AG10803 (cell line): ENCODE measurements around the gene CNN1.
"Not testable (repeated sequence)": the region's sequence is repeated elsewhere in the genome, so short reads cannot be mapped to it uniquely, and the experiment has no call there.

Experiments
- DNase-seq: peaks from one replicate; pipeline ENCODE4 v3.0.0; 2010; ENCODE audit warnings: low read depth
- H3K4me3 ChIP-seq: 2 replicates; pipeline ENCODE4 v1.5.1; 2011; ENCODE audit warnings: mild to moderate bottlenecking, low read length, control low read depth
- TF ChIP-seq, protein P1 (sequence below): conservative IDR thresholded peaks from 2 replicates; pipeline ENCODE4 v1.5.1; 2011; ENCODE audit warnings: mild to moderate bottlenecking, low read length, control low read depth, inconsistent platforms

CNN1 gene

DNA sequence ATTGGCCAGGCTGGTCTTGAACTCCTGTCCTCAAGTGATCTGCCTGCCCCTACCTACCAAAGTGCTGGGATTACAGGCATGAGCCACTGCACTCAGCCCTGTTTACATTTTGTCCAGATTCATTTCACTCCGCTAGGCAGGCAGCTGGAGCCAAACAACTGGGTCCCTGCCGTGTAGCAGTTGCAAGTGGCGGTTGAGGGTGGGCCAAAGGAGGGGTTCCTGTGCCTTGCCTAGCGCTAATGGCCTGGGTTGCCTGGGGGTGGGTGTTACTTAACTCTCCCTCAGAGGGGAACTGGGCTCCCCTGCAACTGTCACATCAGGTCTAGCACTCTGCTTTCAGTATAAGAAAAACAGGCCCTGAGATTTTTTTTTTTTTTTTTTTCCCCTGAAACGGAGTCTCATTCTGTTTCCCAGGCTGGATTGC is 31.4 kb downstream of the CNN1 start:
- TF ChIP-seq, protein P1, sequence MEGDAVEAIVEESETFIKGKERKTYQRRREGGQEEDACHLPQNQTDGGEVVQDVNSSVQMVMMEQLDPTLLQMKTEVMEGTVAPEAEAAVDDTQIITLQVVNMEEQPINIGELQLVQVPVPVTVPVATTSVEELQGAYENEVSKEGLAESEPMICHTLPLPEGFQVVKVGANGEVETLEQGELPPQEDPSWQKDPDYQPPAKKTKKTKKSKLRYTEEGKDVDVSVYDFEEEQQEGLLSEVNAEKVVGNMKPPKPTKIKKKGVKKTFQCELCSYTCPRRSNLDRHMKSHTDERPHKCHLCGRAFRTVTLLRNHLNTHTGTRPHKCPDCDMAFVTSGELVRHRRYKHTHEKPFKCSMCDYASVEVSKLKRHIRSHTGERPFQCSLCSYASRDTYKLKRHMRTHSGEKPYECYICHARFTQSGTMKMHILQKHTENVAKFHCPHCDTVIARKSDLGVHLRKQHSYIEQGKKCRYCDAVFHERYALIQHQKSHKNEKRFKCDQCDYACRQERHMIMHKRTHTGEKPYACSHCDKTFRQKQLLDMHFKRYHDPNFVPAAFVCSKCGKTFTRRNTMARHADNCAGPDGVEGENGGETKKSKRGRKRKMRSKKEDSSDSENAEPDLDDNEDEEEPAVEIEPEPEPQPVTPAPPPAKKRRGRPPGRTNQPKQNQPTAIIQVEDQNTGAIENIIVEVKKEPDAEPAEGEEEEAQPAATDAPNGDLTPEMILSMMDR: no peak
- H3K4me3 ChIP-seq: no peak overlapping the region
- no peak for DNase-seq

- not testable (repeated sequence) for DNase-seq, H3K4me3 ChIP-seq
Observed at GRCh38 chr19:11573354-11573753, 34.7 kb downstream of the CNN1 start.

GRCh38 chr19:11573763-11574162 is 35.1 kb downstream of the CNN1 start:
- DNase-seq, H3K4me3 ChIP-seq: not testable (repeated sequence)

- no peak overlapping the region for H3K4me3 ChIP-seq
- TF ChIP-seq, protein P1: no peak
- DNase-seq: no peak
Observed at GRCh38 chr19:11574689-11575088, 36.0 kb downstream of the CNN1 start.

- DNase-seq: no peak
- TF ChIP-seq, protein P1: no peak
- H3K4me3 ChIP-seq: no peak overlapping the region
Observed at GRCh38 chr19:11576227-11576626, 37.6 kb downstream of the CNN1 start.

DNA sequence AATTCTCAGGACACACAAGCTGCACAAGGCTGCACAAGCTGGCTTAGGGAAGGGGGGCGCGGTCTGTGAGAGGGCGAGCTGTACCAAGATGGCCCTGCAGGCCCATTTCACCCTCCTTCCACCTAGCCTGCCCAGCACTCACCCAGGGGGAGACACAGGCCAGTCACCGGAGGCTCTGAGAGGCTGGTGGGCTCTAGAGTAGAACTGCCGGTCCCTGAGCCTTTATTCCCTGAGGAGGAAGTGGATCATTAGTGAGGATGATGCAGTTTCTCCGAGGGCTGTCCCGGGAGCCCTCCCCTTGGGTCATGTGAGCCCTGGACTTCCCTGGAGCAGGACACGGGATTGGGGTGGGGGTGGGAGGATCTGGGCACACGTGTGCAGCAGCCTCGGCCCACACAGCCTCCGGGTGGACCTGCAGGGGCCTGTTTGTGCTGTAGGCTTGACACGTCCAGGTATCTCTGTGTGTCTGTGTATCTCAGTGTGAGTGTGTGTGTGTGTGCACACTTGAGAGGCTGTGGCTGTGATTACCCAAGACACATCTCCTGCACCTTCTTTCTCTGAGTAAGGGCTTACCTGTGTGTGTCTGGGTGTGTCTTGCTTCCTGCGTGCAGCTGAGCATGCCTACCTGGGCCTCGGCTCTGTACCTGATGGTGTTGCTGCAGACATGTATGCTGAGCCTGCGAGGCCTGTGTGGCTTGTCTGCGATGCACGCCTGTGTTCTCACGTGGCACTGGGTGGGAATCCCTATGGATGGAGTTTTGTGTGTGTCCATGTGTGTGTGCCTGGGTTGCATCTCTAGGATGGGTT is 39.0 kb downstream of the CNN1 start, which contains the start of gene ACP5:
TSS of gene ACP5 (minus strand) at position 195 of the 807 bp plus-strand sequence. CDS start 328 bp downstream, outside the sequence.
- H3K4me3 ChIP-seq: no peak within 1 kb of the TSS; the same call in 1 of the 2 replicates
- TF ChIP-seq, protein P1: no peak
- DNase-seq: no peak

DNA sequence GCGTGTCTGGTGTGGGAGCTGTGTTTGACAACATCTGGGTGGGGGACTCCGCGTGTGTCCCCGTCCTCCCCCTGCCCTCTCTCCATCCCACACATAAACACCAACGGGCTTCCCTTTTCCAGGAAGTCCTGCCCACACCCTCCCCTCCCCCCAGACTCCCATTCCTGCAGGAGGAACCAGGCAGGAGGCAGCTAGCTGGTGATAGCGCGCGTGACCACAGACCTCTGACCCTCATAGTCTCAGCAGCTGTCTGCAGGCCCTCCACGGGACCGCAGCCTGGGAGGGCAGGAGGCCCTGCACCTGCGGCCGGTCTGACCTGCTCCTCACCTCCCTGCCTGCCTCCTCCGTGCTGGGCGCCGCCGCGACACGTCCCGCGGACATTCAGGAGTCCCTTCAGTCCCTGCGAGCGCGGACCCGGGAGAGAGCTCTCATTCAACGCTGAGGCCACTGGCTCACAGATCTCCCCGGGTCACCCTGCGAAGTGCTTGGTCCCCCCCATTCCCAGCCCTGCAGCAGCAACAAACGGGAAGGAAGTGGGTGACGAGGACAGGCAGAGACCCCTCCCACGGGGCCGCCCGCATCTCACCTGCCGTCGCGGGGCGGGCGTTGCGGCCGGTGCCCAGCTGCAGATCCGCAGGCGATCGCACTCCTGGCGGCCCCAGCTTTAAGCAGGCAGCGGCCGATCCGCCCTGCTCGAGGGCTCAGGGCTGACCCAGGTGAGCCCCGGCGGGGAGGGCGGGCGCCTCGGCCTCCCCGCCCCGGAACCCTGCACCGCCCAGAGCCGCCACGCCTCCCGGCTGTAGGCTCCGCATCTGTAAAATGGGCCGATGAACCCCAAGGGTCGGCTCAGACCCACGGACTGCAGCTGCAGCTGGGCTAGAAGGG is 39.8 kb downstream of the CNN1 start:
- no peak overlapping the region; the same call in 1 of the 2 replicates for H3K4me3 ChIP-seq
- TF ChIP-seq, protein P1: no peak
- no peak for DNase-seq
